ENCODE measurements around the gene PGS1.

Gene PGS1

DNA sequence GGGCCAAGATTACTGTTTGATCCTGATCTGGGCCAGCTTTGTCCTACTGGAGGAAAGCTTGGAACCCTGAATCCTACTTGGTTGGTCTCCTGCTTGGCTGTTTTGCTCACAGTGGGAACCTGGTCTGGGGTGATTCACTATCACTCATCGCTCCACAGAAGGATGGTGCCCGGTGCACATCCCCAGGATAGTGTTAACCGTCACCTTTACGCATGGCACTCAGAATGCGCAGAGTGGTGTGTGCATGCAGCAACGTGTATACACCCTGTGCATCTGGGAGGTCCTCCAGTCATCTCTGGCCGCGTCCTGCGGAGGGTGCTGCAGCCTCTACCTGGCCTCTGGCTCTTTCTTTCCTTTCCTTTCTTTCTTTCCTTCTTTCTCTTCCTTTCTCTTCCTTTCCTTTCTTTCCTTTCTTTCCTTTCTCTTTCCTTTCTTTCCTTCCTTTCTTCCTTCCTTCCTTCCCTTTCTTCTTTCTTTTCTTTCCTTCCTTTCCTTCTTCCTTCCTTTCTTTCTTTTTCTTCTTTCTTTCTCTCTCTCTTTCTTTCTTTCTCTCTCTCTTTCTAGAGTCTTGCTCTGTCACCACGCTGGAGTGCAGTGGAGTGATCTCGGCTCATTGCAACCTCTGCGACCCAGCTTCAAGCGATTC, 31.7 kb upstream of the PGS1 start:
- DNase-seq, result no peak

GRCh38 chr17:78347453-78347852, 31.0 kb upstream of the PGS1 start:
- no peak for DNase-seq

GRCh38 chr17:78348055-78348770, 30.2 kb upstream of the PGS1 start:
- DNase-seq, result no peak

DNA sequence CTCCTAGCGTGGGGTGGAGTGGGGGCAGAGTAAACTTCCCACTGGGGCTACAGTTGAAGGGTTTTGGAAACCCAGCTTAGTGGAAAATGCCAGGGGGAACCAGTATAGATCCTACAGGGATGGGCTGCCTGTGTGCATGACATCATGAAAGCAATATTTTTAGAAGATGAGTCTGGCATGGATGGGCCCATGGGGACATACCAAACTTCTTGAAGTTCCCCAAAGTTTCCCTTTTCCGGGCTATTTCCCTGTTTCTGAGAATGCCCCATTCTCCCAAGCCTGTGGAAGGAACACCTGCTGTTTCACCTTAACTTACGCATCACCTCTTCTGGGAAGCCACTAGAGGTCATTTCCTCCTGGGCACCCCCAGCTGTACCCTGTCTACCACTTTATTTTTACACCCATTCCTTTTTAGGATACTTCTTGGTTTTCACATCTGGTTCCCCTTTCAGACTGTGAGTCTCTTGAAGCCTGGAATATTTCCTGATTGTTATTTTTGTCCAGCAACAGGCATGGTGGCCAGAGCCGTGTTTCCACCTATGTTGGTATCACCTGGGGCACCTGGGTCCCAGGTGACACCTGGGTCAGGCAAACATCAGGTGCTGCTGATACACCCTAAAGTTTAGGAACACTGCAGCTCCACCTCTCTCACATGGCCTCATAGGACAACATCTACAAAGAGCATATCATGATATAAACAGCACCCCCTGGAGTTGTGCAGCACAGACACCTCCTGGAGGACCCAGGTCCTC, 28.4 kb upstream of the PGS1 start:
- no peak for DNase-seq

DNA sequence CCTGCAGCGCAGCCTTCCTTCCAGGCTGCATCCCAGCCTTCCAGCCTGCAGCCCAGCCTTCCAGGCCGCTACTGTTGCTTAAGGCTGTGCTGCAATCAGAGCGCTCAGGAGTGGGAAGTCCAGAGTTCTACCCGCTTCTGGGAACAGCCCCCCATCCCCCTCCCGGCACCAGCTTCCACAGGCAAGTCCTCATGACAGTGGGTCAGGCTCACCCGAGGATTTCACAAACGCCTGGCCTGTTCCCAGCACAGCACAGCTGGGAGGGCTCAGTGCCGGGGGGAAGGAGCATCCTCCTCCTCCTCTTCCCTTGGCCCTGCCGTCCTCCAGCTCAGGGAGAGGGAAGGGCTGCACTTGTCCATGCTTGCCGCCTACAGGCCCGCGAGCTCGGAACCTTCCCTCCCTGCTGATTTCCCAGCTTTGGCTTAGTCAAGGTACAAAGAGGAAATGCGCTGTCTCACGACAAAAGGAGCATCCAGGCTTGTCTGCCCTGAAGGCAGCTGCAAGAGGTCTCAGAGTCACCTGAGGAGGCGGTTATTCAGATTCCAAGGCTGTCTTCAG, 26.9 kb upstream of the PGS1 start:
- no peak for DNase-seq

DNA sequence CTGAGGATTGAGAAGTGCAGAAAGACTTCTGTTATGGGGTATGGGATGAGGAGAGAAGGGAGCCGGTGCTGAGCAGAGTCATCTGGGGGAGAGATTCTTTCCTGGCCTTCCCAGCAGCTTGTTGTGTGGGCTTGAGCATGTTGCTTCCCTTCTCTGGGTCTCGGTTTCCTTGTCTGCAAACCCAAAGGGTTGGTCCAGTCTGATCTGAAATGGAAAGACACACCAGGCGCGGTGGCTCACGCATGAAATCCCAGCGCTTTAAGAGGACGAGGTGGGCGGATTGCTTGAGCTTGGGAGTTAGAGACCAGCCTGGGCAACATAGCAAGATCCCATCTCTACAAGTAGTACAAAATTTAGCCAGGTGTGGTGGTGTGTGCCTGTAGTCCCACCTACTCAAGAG, 24.6 kb upstream of the PGS1 start:
- DNase-seq, result no peak

- DNase-seq, result peak; percentile 54
Observed at GRCh38 chr17:78355045-78355641, 23.3 kb upstream of the PGS1 start.

DNA sequence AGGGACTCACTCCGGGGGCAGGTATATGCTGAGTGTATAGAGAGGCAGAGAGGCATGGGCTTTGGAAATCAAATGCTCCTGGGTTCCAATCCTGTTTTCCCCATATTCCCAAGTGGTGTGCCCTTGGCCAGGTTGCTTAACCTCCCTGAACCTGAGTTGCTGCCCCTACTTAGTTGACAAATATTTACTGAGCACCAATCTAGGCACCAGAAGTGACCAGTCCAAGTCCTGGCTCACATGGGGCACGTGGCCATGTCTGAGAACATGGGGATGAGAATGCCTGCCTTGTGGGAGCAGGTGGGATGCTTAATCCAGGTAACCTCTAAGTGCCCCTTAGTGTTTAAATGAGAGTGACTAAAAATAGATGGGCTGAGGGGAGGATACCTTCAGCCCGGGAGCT, 22.7 kb upstream of the PGS1 start:
- DNase-seq, result no peak

DNA sequence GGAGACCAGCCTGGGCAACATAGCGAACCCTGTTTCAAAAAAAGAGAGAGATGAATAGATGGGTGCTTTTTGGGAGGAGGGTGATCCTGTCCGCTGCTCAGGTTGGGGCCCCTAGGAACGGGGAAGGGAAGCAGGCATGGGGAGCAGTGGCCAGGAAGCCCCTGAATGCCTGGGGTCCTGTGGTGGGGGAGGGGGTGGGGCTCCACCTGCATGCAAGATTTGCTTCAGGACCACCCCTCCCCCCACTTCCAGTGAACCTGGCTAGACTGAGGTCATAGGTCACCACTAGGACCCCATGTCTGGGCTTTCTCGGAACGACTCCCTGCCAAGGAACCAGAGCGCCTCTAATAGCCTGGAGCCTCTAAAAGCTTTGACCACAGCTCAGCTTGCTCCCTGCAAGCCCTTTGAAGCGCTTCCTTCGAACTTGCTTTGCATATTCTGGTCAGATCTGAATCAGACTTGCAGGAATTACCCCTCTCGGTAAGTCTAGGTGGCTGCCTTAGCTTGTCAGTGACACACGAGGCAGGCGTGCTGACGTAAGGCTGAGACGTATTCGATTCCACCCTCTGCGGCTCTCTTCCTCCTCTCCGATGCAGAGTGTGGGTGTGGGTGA, 22.2 kb upstream of the PGS1 start:
- peak; percentile 94 for DNase-seq

DNA sequence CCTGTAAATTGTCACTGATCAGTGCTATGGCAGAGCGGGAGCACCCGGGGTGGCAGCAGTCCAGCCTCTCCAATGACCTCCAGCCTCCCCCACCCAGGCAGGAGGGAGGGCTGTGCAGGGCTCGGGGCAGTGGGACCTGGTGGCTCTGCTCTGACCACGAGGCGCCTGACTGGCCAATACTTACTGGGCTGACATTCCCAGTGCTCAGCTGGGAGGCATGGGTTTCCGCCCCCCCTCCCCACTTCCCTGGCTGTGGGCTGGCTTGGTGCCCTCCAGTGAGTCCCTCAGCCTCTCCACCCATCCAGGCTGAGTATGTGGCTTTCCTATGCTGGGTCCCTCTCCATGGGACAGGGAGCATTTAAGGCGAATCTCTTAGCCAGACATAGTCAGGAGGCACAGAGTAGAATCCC, 21.3 kb upstream of the PGS1 start:
- DNase-seq, result no peak

DNA sequence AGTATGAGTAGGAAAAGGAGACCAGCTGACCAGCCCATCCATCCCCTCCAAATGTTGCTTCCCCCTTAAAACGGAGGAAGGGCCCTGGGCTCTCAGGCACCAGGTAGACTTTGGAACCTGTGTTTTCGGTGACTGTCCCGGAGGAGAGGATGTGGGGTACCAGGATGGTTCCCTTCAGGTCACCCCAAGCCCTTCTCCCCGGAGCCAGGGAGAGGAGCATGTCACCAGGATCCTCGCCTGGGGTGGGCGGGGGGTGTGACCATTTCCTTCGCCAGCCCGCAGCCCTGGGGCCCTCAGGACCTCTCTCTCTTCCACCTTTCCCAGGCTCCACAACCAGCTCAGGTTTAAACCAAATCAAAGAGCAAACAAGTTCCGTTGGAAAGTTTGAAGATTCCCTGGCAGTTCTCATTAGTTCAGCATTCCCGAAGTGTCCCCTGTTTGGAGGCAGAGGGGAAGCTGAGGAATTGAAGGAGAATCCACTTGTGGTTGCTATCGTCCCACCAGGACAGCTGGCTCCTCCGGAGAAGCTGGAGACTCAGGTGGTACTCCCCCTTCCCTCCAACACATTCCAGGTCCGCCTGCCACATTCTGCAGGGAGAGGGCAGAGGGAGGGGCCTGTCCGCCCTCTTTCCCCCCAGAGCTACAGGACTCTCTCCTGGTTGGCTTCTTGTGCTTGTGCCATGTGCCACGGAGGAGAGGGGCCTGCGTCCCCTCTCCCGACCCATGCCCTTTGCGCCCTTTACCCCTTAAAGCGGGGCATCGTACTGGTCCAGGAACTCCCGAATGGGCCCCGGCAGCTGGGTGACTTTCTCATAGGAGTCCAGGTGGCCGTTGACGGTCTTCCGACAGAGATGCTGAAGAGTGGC, 20.5 kb upstream of the PGS1 start:
- DNase-seq, result no peak

GRCh38 chr17:78358538-78359320, 19.7 kb upstream of the PGS1 start:
- DNase-seq, result no peak

DNA sequence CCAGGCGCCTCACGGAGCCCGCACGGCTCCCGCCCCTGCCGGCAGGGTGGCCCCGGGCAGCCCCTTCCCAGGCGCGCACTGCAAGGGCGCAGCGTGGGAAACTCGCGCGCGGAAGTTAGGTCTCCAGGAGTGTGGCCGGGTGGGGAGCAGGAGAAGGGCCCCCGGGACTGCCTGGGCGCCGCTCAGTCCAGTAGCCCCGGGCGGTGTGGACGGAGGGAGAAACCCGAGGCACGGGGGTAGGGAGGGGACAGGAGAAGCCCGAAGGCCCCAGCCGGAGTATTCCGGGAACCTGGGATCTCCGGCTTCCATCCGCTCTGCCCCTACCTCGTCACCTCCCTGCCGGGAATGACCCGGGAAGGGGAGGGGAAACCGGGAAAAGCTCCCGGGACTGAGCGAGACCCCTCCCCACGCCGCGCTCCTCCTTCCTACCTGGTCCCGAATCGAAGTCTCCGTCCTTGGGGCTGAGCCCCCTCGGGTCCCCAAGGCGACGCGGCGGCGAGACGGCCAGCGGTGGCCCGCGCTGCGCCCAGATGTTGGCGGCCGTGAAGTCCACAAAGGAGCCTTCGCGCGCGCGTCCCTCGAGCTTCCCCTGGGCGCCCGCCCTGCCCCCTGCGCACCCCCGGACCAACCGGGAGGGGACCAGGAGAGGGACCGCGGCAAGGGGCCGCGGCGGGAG, 19.0 kb upstream of the PGS1 start:
- DNase-seq, result no peak

GRCh38 chr17:78359997-78360370, 18.5 kb upstream of the PGS1 start, which contains the start of gene SOCS3:
Gene SOCS3 (minus strand): TSS chr17:78360077. CDS start chr17:78359095, 982 bp downstream.
- peak; percentile 97 for DNase-seq

DNA sequence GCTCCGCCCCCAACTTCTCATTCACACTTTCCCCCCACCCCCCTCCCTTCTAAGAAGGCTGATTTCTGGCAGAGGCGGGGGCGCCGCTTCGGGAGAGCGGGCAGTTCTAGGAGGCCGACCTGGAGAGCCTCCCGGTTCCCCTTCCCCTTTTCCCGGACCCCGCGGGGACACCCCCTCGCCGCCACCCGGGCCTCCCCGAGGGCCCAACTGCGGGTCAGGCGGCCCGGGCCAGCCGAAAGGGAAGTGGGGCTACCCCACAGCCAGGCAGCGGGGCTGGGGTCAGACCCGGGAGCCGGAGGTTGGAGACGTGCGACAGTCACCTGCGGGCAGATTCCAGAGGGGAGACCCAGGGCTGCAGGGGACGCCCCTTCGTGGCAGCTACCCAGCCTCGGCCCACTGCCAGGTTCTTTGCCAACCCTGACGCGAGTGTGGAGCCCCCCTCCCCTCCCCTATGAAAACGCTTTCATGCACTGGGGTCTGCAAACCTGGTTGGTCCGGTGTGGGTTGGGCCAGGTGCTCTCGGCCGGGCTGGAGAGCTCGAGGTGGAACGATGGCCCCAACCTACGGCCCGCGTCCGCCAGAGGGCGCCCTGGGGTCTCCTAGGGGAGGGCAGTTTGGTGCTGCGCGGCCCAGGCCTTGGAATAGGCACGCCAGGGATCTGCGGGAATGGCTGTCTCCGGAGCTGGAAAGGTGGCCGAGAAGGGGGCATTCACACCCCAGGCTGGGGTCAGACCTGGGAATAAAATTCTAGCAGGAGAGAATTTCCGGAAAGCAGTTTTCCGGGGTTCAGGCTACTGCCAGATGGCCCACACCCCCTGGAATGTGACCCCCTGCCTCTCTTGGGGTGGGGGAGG, 17.9 kb upstream of the PGS1 start:
- DNase-seq, result peak; percentile 87

- DNase-seq, result no peak
Observed at GRCh38 chr17:78361225-78361701, 17.2 kb upstream of the PGS1 start.

DNA sequence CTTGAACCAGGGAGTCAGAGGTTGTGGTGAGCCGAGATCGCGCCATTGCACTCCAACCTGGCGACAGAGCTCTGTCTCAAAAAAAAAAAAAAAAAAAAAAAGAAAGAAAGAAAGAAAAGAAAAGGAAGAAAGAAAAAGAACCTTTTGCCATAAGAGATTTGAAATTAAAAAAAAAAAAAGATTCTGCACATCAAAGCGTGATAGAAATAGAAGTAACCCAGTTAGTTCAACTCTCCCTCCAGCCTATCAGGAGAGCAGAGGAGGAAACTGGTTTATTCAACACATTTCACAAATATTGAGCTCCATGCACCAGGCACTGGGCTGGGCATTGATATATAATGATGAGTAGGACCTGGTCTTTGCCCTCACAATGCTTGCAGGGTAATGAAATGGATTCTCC, 16.2 kb upstream of the PGS1 start:
- DNase-seq, result no peak

- no peak for DNase-seq
Observed at GRCh38 chr17:78362671-78363070, 15.8 kb upstream of the PGS1 start.
